ENCODE data around the gene AMOTL2. TPM values are rescaled to one million over a fixed set of nuclear protein-coding genes. Genes with fewer than 3 reads are reported as not detected.

AMOTL2 gene
- total and polyA plus RNA-seq, 2 donors (not counting 3 experiments of a cell fraction or from before 2014, with no cell fraction given), result 130 to 145 TPM

- Histone ChIP-seq H2AFZ (ENCODE audit: low read depth, low read length) (peak overlapping the region; percentile 9), H3K4me3 (replicated peaks in 1 of 3; ENCODE audit: insufficient read depth in 1 of 3, low read depth in 1 of 3, low read length in 3 of 3) (no peak overlapping the region), H4K20me1 (replicated peaks; ENCODE audit: control insufficient read depth, extremely low read depth, insufficient read depth, low read length) (no peaks in the 10 kb centered on the region), H3K4me2 (ENCODE audit: insufficient read depth, low read length) (no peak overlapping the region), H3K79me2 (ENCODE audit: control insufficient read depth, insufficient read depth, low read length) (no peaks in the 10 kb centered on the region), H3K9ac (replicated peaks; ENCODE audit: extremely low read depth, insufficient read depth, low read length) (no peak overlapping the region), H3K27me3 (ENCODE audit: control insufficient read depth in 2 of 2, insufficient read depth in 2 of 2, low read length in 2 of 2) (no peaks in the 10 kb centered on the region), H3K9me3 (replicated peaks; ENCODE audit: control insufficient read depth, insufficient read depth, low read length) (no peaks in the 10 kb centered on the region), H3K36me3 (ENCODE audit: control insufficient read depth in 2 of 2, extremely low read depth in 1 of 2, insufficient read depth in 2 of 2, low read length in 2 of 2) (no peaks in the 10 kb centered on the region), H3K27ac (ENCODE audit: insufficient read depth, low read depth, low read length) (no peak overlapping the region), H3K9me1 (replicated peaks; ENCODE audit: control insufficient read depth, extremely low read depth, insufficient read depth, low read length) (no peaks in the 10 kb centered on the region), H3K4me1 (ENCODE audit: control insufficient read depth, extremely low read depth, insufficient read depth, low read length) (peaks cover 39% of the 10 kb centered on the region)
- FAIRE-seq (peak; percentile 4), DNase-seq (ENCODE audit: low read depth, low spot score) (no peak)
- no peak for TF ChIP-seq MAX (IDR thresholded peaks at IDR 0.05; ENCODE audit: insufficient read depth, insufficient read length)
- TF ChIP-seq POLR2AphosphoS5 (IDR thresholded peaks at IDR 0.05; ENCODE audit: insufficient read depth, low read depth, low read length), result no peak
- no peak for TF ChIP-seq POLR2A (IDR thresholded peaks at IDR 0.05; ENCODE audit: low read depth, low read length)
- TF ChIP-seq JUN (IDR thresholded peaks at IDR 0.05; ENCODE audit: borderline replicate concordance, insufficient read depth, insufficient read length, low read depth), result no peak
- no peak for TF ChIP-seq EZH2 (IDR thresholded peaks at IDR 0.05; ENCODE audit: borderline replicate concordance, low read depth, low read length, severe bottlenecking)
- no peak for TF ChIP-seq FOS (IDR thresholded peaks at IDR 0.05; ENCODE audit: borderline replicate concordance, insufficient read depth, low read length)
- no peak for TF ChIP-seq CTCF (IDR thresholded peaks at IDR 0.05; ENCODE audit: extremely low read depth in 1 of 2, insufficient read depth in 1 of 2, low read depth in 1 of 2, low read length in 2 of 2)
- no peak for TF ChIP-seq MYC (IDR thresholded peaks at IDR 0.05; ENCODE audit: low read depth, low read length)
- no peak for TF ChIP-seq GATA2 (IDR thresholded peaks at IDR 0.05; ENCODE audit: insufficient read depth, insufficient read length, low read depth, low read length)
- no TSS peak for BruUV-seq (replicated peaks)
- POLR2A ChIA-PET, result interaction anchor here (0.6 to 3.0 kb wide), 2 partner anchors 56 to 57 kb away, joined by 3 to 24 read pairs; partner anchors contain the start of gene AMOTL2
- dilution Hi-C loops (cut with MboI; ENCODE audit: extremely low pct_ligation_motif_present, low sequenced_read_pairs), result no loop called here
- CTCF ChIA-PET, result interaction anchor here (0.5 to 13.9 kb wide), 9 partner anchors 31 to 159 kb away, joined by 3 to 296 read pairs (median 4); partner anchors contain the start of gene AMOTL2
- intact Hi-C loops (cut with micrococcal nuclease), result no loop called here
Measured at GRCh38 chr3:134317106-134317947, 56.9 kb downstream of the AMOTL2 start.

All from endothelial cell of umbilical vein (primary cell).